Measurements from ENCODE around the gene TMEM245. TPM values are rescaled to one million over a fixed set of nuclear protein-coding genes. Genes with fewer than 3 reads are reported as not detected.

The TMEM245 gene
- total RNA-seq, 2 donors from 2014 or later: 76.5 to 95.4 TPM

- Histone ChIP-seq H3K4me3 (no peak overlapping the region), H3K9me3 (no peaks in the 10 kb centered on the region), H3K36me3 (peaks cover 4% of the 10 kb centered on the region), H3K27me3 (replicated peaks; ENCODE audit: insufficient read depth) (no peaks in the 10 kb centered on the region), H3K4me1 (ENCODE audit: control insufficient read depth in 1 of 2, low read depth in 2 of 2) (peaks cover 7 to 30% of the 10 kb centered on the region in 2 donors), H3K27ac (no peak overlapping the region)
- no peak for DNase-seq (ENCODE audit: low spot score)
- ATAC-seq (ENCODE audit: insufficient number of reproducible peaks, low FRiP score, low read depth): no peak
- TF ChIP-seq, protein P1, sequence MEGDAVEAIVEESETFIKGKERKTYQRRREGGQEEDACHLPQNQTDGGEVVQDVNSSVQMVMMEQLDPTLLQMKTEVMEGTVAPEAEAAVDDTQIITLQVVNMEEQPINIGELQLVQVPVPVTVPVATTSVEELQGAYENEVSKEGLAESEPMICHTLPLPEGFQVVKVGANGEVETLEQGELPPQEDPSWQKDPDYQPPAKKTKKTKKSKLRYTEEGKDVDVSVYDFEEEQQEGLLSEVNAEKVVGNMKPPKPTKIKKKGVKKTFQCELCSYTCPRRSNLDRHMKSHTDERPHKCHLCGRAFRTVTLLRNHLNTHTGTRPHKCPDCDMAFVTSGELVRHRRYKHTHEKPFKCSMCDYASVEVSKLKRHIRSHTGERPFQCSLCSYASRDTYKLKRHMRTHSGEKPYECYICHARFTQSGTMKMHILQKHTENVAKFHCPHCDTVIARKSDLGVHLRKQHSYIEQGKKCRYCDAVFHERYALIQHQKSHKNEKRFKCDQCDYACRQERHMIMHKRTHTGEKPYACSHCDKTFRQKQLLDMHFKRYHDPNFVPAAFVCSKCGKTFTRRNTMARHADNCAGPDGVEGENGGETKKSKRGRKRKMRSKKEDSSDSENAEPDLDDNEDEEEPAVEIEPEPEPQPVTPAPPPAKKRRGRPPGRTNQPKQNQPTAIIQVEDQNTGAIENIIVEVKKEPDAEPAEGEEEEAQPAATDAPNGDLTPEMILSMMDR (IDR thresholded peaks at IDR 0.05): no peak
Observed at GRCh38 chr9:109030426-109030825, 89.3 kb downstream of the TMEM245 start.

DNA sequence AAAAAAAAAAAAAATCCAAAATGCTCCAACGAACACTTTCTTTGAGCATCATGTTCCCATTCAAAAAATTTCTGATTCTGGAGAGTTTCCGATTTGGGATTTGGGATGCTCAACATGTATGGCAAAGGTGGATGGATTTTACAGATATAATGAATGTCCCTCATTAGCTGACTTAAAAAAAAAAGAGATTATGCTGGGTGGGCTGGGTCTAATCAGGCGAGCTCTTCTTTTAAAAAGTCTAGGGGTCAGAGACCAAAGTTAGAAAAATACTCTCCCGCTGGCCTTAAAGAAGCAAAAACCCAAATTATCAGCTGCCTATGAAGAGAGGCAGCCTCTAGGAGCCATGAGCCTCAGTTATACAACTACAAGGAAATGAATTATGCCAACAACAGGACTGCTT, 91.3 kb downstream of the TMEM245 start:
- TF ChIP-seq, protein P1 (IDR thresholded peaks at IDR 0.05): no peak
- Histone ChIP-seq H3K36me3 (peaks cover 4% of the 10 kb centered on the region), H3K4me3 (no peak overlapping the region), H3K9me3 (no peaks in the 10 kb centered on the region), H3K27me3 (replicated peaks; ENCODE audit: insufficient read depth) (no peaks in the 10 kb centered on the region), H3K27ac (no peak overlapping the region), H3K4me1 (ENCODE audit: control insufficient read depth in 1 of 2, low read depth in 2 of 2) (peaks cover 7 to 27% of the 10 kb centered on the region in 2 donors)
- no peak for DNase-seq (ENCODE audit: low spot score)
- no peak for ATAC-seq (ENCODE audit: insufficient number of reproducible peaks, low FRiP score, low read depth)

DNA sequence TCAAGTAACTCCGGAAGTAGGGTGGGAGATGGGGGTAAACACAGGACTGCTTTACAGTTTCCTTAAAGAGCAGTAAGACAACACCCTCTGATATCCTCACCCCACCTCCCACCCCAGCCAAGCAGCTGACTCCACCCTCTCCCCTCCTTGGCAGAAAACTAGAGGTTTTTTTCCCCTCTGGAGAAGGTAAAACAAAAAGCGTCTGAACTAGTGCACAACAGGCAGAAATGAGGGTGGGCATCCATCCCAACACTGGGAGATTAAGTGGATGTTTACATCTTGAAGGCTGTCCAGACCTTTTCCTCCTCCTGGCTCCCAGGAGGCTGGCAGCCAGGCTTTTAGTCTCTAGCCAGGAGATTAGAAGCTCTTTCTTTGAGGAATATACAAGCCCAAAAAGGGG, 92.6 kb downstream of the TMEM245 start:
- no peak for DNase-seq (ENCODE audit: low spot score)
- TF ChIP-seq, protein P1 (IDR thresholded peaks at IDR 0.05): no peak
- H3K27me3 ChIP-seq (replicated peaks; ENCODE audit: insufficient read depth): no peaks in the 10 kb centered on the region
- H3K9me3 ChIP-seq: no peaks in the 10 kb centered on the region
- H3K27ac ChIP-seq: peak overlapping the region in 1 of 2 donors; percentile 28
- ATAC-seq (ENCODE audit: insufficient number of reproducible peaks, low FRiP score, low read depth): no peak
- no peaks in the 10 kb centered on the region for H3K36me3 ChIP-seq
- peaks cover 7 to 27% of the 10 kb centered on the region in 2 donors for H3K4me1 ChIP-seq (ENCODE audit: control insufficient read depth in 1 of 2, low read depth in 2 of 2)
- no peak overlapping the region for H3K4me3 ChIP-seq

DNA sequence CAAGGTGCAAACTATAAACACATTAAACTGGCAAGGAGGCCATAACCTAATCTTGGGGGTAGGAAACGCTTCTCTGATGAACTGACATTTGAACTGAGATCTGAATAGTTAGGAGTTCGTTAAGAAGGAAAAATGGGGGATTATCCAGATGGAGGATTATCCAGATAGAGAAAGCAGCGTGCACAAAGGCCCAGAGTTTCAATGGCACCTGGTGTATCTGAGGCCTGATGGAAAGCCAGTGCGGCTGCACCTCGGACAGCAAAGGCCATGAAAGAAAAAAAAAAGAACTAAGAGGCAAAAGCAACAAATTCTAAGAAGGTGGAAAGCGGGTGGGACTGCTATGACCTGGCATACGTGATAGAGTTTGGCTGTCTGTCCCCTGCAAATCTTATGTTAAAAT, 93.4 kb downstream of the TMEM245 start:
- ATAC-seq (ENCODE audit: insufficient number of reproducible peaks, low FRiP score, low read depth): no peak
- H3K36me3 ChIP-seq: no peaks in the 10 kb centered on the region
- TF ChIP-seq, protein P1 (IDR thresholded peaks at IDR 0.05): no peak
- no peak overlapping the region for H3K4me3 ChIP-seq
- H3K27ac ChIP-seq: no peak overlapping the region
- no peaks in the 10 kb centered on the region for H3K9me3 ChIP-seq
- peaks cover 7 to 27% of the 10 kb centered on the region in 2 donors for H3K4me1 ChIP-seq (ENCODE audit: control insufficient read depth in 1 of 2, low read depth in 2 of 2)
- DNase-seq (ENCODE audit: low spot score): no peak
- no peaks in the 10 kb centered on the region for H3K27me3 ChIP-seq (replicated peaks; ENCODE audit: insufficient read depth)

- H3K27ac ChIP-seq: no peak overlapping the region
- no peak for ATAC-seq (ENCODE audit: insufficient number of reproducible peaks, low FRiP score, low read depth)
- no peak overlapping the region for H3K4me3 ChIP-seq
Observed at GRCh38 chr9:109022873-109023272, 96.9 kb downstream of the TMEM245 start.

More at GRCh38 chr9:109022873-109023272, 96.9 kb downstream of the TMEM245 start:
- TF ChIP-seq, protein P1 (IDR thresholded peaks at IDR 0.05): no peak
- Histone ChIP-seq H3K9me3 (no peaks in the 10 kb centered on the region), H3K4me1 (ENCODE audit: control insufficient read depth in 1 of 2, low read depth in 2 of 2) (peaks cover 7 to 25% of the 10 kb centered on the region in 2 donors), H3K36me3 (peaks cover 7% of the 10 kb centered on the region), H3K27me3 (replicated peaks; ENCODE audit: insufficient read depth) (no peaks in the 10 kb centered on the region)
- no peak for DNase-seq (ENCODE audit: low spot score)

All from thoracic aorta (tissue), 2 donors.